ENCODE measurements around the gene ZSWIM6.

DNA sequence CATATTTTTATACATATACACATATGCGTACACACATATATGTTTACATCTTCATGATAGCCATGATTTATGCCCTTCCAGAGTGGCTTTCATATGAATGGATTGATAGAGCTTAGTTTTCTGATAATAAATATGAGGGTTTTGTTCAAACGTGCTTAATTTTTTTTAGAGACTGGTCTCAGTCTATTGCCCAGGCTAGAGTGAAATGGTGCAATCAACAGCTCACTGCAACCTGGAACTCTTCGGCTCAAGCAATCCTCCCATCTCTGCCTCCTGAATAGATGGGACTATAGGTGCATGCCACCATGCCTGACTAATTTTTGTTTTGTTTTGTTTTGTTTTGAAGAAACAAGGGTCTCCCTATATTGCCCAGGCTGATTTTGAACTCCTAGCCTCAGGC, 48.6 kb upstream of the ZSWIM6 start:
- TF ChIP-seq, protein P1, sequence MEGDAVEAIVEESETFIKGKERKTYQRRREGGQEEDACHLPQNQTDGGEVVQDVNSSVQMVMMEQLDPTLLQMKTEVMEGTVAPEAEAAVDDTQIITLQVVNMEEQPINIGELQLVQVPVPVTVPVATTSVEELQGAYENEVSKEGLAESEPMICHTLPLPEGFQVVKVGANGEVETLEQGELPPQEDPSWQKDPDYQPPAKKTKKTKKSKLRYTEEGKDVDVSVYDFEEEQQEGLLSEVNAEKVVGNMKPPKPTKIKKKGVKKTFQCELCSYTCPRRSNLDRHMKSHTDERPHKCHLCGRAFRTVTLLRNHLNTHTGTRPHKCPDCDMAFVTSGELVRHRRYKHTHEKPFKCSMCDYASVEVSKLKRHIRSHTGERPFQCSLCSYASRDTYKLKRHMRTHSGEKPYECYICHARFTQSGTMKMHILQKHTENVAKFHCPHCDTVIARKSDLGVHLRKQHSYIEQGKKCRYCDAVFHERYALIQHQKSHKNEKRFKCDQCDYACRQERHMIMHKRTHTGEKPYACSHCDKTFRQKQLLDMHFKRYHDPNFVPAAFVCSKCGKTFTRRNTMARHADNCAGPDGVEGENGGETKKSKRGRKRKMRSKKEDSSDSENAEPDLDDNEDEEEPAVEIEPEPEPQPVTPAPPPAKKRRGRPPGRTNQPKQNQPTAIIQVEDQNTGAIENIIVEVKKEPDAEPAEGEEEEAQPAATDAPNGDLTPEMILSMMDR (conservative IDR thresholded peaks at IDR 0.05; ENCODE audit: low read depth in 2 of 2): no peak
- TF ChIP-seq EZH2 (IDR thresholded peaks at IDR 0.05; ENCODE audit: low read depth, unreplicated experiment): no peak
- TF ChIP-seq POLR2AphosphoS5 (IDR thresholded peaks at IDR 0.05; ENCODE audit: low read depth): no peak
- TF ChIP-seq ETS1 (IDR thresholded peaks at IDR 0.05): no peak
- TF ChIP-seq, protein P2, sequence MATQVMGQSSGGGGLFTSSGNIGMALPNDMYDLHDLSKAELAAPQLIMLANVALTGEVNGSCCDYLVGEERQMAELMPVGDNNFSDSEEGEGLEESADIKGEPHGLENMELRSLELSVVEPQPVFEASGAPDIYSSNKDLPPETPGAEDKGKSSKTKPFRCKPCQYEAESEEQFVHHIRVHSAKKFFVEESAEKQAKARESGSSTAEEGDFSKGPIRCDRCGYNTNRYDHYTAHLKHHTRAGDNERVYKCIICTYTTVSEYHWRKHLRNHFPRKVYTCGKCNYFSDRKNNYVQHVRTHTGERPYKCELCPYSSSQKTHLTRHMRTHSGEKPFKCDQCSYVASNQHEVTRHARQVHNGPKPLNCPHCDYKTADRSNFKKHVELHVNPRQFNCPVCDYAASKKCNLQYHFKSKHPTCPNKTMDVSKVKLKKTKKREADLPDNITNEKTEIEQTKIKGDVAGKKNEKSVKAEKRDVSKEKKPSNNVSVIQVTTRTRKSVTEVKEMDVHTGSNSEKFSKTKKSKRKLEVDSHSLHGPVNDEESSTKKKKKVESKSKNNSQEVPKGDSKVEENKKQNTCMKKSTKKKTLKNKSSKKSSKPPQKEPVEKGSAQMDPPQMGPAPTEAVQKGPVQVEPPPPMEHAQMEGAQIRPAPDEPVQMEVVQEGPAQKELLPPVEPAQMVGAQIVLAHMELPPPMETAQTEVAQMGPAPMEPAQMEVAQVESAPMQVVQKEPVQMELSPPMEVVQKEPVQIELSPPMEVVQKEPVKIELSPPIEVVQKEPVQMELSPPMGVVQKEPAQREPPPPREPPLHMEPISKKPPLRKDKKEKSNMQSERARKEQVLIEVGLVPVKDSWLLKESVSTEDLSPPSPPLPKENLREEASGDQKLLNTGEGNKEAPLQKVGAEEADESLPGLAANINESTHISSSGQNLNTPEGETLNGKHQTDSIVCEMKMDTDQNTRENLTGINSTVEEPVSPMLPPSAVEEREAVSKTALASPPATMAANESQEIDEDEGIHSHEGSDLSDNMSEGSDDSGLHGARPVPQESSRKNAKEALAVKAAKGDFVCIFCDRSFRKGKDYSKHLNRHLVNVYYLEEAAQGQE (IDR thresholded peaks at IDR 0.05; ENCODE audit: unreplicated experiment): no peak
- TF ChIP-seq, protein P3, sequence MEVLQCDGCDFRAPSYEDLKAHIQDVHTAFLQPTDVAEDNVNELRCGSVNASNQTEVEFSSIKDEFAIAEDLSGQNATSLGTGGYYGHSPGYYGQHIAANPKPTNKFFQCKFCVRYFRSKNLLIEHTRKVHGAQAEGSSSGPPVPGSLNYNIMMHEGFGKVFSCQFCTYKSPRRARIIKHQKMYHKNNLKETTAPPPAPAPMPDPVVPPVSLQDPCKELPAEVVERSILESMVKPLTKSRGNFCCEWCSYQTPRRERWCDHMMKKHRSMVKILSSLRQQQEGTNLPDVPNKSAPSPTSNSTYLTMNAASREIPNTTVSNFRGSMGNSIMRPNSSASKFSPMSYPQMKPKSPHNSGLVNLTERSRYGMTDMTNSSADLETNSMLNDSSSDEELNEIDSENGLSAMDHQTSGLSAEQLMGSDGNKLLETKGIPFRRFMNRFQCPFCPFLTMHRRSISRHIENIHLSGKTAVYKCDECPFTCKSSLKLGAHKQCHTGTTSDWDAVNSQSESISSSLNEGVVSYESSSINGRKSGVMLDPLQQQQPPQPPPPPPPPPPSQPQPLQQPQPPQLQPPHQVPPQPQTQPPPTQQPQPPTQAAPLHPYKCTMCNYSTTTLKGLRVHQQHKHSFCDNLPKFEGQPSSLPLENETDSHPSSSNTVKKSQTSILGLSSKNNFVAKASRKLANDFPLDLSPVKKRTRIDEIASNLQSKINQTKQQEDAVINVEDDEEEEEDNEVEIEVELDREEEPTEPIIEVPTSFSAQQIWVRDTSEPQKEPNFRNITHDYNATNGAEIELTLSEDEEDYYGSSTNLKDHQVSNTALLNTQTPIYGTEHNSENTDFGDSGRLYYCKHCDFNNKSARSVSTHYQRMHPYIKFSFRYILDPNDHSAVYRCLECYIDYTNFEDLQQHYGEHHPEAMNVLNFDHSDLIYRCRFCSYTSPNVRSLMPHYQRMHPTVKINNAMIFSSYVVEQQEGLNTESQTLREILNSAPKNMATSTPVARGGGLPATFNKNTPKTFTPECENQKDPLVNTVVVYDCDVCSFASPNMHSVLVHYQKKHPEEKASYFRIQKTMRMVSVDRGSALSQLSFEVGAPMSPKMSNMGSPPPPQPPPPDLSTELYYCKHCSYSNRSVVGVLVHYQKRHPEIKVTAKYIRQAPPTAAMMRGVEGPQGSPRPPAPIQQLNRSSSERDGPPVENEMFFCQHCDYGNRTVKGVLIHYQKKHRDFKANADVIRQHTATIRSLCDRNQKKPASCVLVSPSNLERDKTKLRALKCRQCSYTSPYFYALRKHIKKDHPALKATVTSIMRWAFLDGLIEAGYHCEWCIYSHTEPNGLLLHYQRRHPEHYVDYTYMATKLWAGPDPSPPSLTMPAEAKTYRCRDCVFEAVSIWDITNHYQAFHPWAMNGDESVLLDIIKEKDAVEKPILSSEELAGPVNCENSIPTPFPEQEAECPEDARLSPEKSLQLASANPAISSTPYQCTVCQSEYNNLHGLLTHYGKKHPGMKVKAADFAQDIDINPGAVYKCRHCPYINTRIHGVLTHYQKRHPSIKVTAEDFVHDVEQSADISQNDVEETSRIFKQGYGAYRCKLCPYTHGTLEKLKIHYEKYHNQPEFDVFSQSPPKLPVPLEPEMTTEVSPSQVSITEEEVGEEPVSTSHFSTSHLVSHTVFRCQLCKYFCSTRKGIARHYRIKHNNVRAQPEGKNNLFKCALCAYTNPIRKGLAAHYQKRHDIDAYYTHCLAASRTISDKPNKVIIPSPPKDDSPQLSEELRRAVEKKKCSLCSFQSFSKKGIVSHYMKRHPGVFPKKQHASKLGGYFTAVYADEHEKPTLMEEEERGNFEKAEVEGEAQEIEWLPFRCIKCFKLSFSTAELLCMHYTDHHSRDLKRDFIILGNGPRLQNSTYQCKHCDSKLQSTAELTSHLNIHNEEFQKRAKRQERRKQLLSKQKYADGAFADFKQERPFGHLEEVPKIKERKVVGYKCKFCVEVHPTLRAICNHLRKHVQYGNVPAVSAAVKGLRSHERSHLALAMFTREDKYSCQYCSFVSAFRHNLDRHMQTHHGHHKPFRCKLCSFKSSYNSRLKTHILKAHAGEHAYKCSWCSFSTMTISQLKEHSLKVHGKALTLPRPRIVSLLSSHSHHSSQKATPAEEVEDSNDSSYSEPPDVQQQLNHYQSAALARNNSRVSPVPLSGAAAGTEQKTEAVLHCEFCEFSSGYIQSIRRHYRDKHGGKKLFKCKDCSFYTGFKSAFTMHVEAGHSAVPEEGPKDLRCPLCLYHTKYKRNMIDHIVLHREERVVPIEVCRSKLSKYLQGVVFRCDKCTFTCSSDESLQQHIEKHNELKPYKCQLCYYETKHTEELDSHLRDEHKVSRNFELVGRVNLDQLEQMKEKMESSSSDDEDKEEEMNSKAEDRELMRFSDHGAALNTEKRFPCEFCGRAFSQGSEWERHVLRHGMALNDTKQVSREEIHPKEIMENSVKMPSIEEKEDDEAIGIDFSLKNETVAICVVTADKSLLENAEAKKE (CRISPR knock-in tag; IDR thresholded peaks at IDR 0.05): no peak
- no peak for TF ChIP-seq EZH2phosphoT487 (IDR thresholded peaks at IDR 0.05; ENCODE audit: unreplicated experiment)
- no peak for TF ChIP-seq ZNF114 (CRISPR knock-in tag; IDR thresholded peaks at IDR 0.05)
- TF ChIP-seq NANOG (IDR thresholded peaks at IDR 0.05; ENCODE audit: borderline replicate concordance): no peak
- no peak for TF ChIP-seq CREB1 (CRISPR knock-in tag; IDR thresholded peaks at IDR 0.05; ENCODE audit: low read depth)
- no peak for TF ChIP-seq ZNF331 (CRISPR knock-in tag; IDR thresholded peaks at IDR 0.05; ENCODE audit: low read depth)

Data from GM23338 (cell line).